Erythroblast (primary cell): ENCODE measurements around the gene MCM9.

ENCODE experiments used
- GATA1 ChIP-seq: IDR thresholded peaks from 2 replicates; pipeline ENCODE4 v1.6.1; 2011; ENCODE audit warnings: low read depth, mild to moderate bottlenecking, control low read depth, low read length, moderate library complexity
- POLR2A ChIP-seq: IDR thresholded peaks from 2 replicates; pipeline ENCODE4 v1.6.1; 2011; ENCODE audit warnings: mild to moderate bottlenecking, low read length

GRCh38 chr6:118917546-118918328 is 17.2 kb downstream of the MCM9 start:
- TF ChIP-seq POLR2A (no peak), GATA1 (no peak)
